ENCODE results near the gene HTT. TPM values are rescaled to one million over a fixed set of nuclear protein-coding genes. Genes with fewer than 3 reads are reported as not detected.

Gene HTT
- total RNA-seq, 3 donors from 2014 or later (not counting 1 experiment from before 2014, with no cell fraction given), result 132 to 175 (median 165) TPM

- no peak for TF ChIP-seq CTCF (IDR thresholded peaks at IDR 0.05)
- H3K9me3 ChIP-seq (ENCODE audit: control insufficient read depth, insufficient read depth, low read length), result no peaks in the 10 kb centered on the region
These were observed 166.5 kb downstream of the HTT start for GRCh38 chr4:3240936-3241522.

GRCh38 chr4:3241898-3242524 is 167.5 kb downstream of the HTT start:
- Histone ChIP-seq H3K36me3 (ENCODE audit: control insufficient read depth, insufficient read depth, low read length) (peaks cover 43% of the 10 kb centered on the region), H3K4me3 (ENCODE audit: low read length) (no peak overlapping the region), H3K9me3 (ENCODE audit: control insufficient read depth, insufficient read depth, low read length) (no peaks in the 10 kb centered on the region), H3K27ac (ENCODE audit: low read length) (no peak overlapping the region), H3K4me1 (ENCODE audit: control insufficient read depth, insufficient read depth, low read length) (peaks cover 14% of the 10 kb centered on the region), H3K27me3 (ENCODE audit: control insufficient read depth, insufficient read depth, low read length) (no peaks in the 10 kb centered on the region)
- ATAC-seq (no peak), DNase-seq (no peak)
- Mint-ChIP-seq H3K4me3 (no peak overlapping the region), H3K4me1 (peaks cover 6 to 12% of the 10 kb centered on the region in 2 donors), H3K9me3 (no peaks in the 10 kb centered on the region), H3K36me3 (no peaks in the 10 kb centered on the region), H3K27me3 (ENCODE audit: low read depth in 2 of 2) (no peaks in the 10 kb centered on the region), H3K27ac (peak overlapping the region; percentile 31 to 75)
- no peak for TF ChIP-seq CTCF (IDR thresholded peaks at IDR 0.05)
- intact Hi-C loops (cut with micrococcal nuclease), result no loop called here
- WGBS (ENCODE audit: insufficient coverage), result 95% methylated on average over 17 of the region's 17 CpGs

More at GRCh38 chr4:3240936-3241522, 166.5 kb downstream of the HTT start:
- Mint-ChIP-seq H3K4me1 (peaks cover under 1 to 5% of the 10 kb centered on the region in 2 donors), H3K27ac (no peak overlapping the region), H3K9me3 (no peaks in the 10 kb centered on the region), H3K36me3 (no peaks in the 10 kb centered on the region), H3K4me3 (no peak overlapping the region), H3K27me3 (ENCODE audit: low read depth in 2 of 2) (no peaks in the 10 kb centered on the region)
- Histone ChIP-seq H3K27me3 (ENCODE audit: control insufficient read depth, insufficient read depth, low read length) (no peaks in the 10 kb centered on the region), H3K4me3 (ENCODE audit: low read length) (no peak overlapping the region), H3K4me1 (ENCODE audit: control insufficient read depth, insufficient read depth, low read length) (peaks cover 5% of the 10 kb centered on the region), H3K27ac (ENCODE audit: low read length) (no peak overlapping the region), H3K36me3 (ENCODE audit: control insufficient read depth, insufficient read depth, low read length) (peaks cover 48% of the 10 kb centered on the region)
- 94% methylated on average over 13 of the region's 13 CpGs for WGBS (ENCODE audit: insufficient coverage)
- ATAC-seq, result no peak
- intact Hi-C loops (cut with micrococcal nuclease), result no loop called here
- DNase-seq, result no peak

GRCh38 chr4:3243136-3243780 is 168.8 kb downstream of the HTT start:
- DNase-seq (peak in 1 of 2 donors; percentile 22), ATAC-seq (no peak)
- Histone ChIP-seq H3K4me3 (ENCODE audit: low read length) (no peak overlapping the region), H3K27me3 (ENCODE audit: control insufficient read depth, insufficient read depth, low read length) (no peaks in the 10 kb centered on the region), H3K27ac (ENCODE audit: low read length) (no peak overlapping the region), H3K9me3 (ENCODE audit: control insufficient read depth, insufficient read depth, low read length) (no peaks in the 10 kb centered on the region), H3K4me1 (ENCODE audit: control insufficient read depth, insufficient read depth, low read length) (peaks cover 14% of the 10 kb centered on the region), H3K36me3 (ENCODE audit: control insufficient read depth, insufficient read depth, low read length) (peaks cover 34% of the 10 kb centered on the region)
- Mint-ChIP-seq H3K9me3 (no peaks in the 10 kb centered on the region), H3K27me3 (ENCODE audit: low read depth in 2 of 2) (no peaks in the 10 kb centered on the region), H3K27ac (peak overlapping the region; percentile 31 to 75), H3K36me3 (no peaks in the 10 kb centered on the region), H3K4me3 (no peak overlapping the region), H3K4me1 (peaks cover 6 to 12% of the 10 kb centered on the region in 2 donors)
- no peak for TF ChIP-seq CTCF (IDR thresholded peaks at IDR 0.05)
- WGBS (ENCODE audit: insufficient coverage), result 84% methylated on average over 23 of the region's 23 CpGs
- intact Hi-C loops (cut with micrococcal nuclease), result no loop called here
